HL-60 (cell line): ENCODE data around the gene KSR2.

ENCODE experiments used
- CTCF ChIP-seq: IDR thresholded peaks from one replicate; pipeline ENCODE4 v1.5.1; 2011; ENCODE audit warnings: low read length, control low read depth, inconsistent platforms; ENCODE audit not compliant: insufficient read depth
- REST ChIP-seq: IDR thresholded peaks from 2 replicates; pipeline ENCODE4 v1.6.1; 2012; ENCODE audit warnings: low read depth; ENCODE audit not compliant: insufficient replicate concordance

GRCh38 chr12:117742721-117743120, 226.1 kb downstream of the KSR2 start:
- no peak for TF ChIP-seq CTCF
- no peak for TF ChIP-seq REST
